ENCODE data around the gene CDH4. TPM values are rescaled to one million over a fixed set of nuclear protein-coding genes. Genes with fewer than 3 reads are reported as not detected.

The CDH4 gene
- total RNA-seq, 4 donors from 2014 or later, result 0.71 to 4.2 (median 2.9) TPM

DNA sequence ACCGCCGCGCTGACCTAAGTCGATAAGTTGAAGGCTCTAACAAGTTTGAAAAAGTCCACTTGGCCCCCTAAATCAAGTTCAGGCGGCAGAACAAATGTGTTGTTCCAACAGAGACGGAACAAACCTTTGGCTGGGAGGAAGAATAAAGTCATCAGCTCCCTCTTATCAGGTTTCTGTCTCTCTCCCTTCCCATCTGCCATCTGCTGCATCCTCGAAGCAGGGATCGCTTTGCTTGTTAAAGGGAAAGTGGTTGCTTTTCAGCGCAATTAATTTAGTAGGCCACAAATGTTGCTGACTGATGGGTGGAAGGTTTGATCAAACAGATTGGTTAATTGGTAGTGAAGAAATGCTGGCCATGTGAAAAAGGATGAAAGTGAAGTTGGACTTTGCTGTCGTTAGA, 64.3 kb downstream of the CDH4 start:
- 68 to 75% methylated on average over 10 of the region's 10 CpGs for WGBS, 2 donors
- H3K4me3 ChIP-seq (ENCODE audit: low read depth, poor library complexity, severe bottlenecking), result no peak overlapping the region
- TF ChIP-seq POLR2A (IDR thresholded peaks at IDR 0.05), result no peak
- TF ChIP-seq, protein P1, sequence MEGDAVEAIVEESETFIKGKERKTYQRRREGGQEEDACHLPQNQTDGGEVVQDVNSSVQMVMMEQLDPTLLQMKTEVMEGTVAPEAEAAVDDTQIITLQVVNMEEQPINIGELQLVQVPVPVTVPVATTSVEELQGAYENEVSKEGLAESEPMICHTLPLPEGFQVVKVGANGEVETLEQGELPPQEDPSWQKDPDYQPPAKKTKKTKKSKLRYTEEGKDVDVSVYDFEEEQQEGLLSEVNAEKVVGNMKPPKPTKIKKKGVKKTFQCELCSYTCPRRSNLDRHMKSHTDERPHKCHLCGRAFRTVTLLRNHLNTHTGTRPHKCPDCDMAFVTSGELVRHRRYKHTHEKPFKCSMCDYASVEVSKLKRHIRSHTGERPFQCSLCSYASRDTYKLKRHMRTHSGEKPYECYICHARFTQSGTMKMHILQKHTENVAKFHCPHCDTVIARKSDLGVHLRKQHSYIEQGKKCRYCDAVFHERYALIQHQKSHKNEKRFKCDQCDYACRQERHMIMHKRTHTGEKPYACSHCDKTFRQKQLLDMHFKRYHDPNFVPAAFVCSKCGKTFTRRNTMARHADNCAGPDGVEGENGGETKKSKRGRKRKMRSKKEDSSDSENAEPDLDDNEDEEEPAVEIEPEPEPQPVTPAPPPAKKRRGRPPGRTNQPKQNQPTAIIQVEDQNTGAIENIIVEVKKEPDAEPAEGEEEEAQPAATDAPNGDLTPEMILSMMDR (IDR thresholded peaks at IDR 0.05), result no peak
- intact Hi-C loops (cut with DNase I; ENCODE audit: low total_unique reads), result no loop called here
- DNase-seq (ENCODE audit: low spot score in 2 of 2), result no peak

DNA sequence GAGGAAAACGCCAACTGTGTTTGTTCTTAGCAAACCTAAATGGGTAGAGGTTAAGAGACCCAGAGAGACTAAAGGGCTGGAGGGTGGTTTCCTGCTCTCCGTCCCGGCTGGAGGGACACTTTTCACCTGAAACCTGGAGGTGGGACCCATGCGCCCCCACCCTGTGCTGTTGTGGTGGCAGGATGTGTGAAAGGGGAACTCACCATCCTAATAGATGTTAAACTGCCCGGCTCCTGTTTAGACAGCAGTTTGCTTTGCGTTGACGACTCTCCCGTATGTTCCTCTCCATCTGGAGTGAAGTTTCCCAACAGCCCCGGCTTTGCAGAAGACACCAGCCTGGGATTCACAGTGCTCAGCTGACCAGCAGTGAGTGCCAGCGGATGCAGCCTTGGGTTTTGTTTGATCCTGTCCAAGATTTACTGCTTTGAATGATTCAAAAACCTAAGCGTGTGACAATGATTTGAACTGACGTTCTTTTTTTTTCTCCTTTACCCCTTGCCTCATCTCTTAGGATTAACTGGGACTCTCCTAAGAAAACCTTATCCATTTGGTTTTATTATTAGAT, 66.0 kb downstream of the CDH4 start:
- no peak overlapping the region for H3K4me3 ChIP-seq (ENCODE audit: low read depth, poor library complexity, severe bottlenecking)
- no peak for DNase-seq (ENCODE audit: low spot score in 2 of 2)
- no peak for TF ChIP-seq POLR2A (IDR thresholded peaks at IDR 0.05)
- TF ChIP-seq, protein P1 (IDR thresholded peaks at IDR 0.05), result no peak
- WGBS, 2 donors, result 26 to 40% methylated on average over 12 of the region's 12 CpGs
- intact Hi-C loops (cut with DNase I; ENCODE audit: low total_unique reads), result no loop called here

DNA sequence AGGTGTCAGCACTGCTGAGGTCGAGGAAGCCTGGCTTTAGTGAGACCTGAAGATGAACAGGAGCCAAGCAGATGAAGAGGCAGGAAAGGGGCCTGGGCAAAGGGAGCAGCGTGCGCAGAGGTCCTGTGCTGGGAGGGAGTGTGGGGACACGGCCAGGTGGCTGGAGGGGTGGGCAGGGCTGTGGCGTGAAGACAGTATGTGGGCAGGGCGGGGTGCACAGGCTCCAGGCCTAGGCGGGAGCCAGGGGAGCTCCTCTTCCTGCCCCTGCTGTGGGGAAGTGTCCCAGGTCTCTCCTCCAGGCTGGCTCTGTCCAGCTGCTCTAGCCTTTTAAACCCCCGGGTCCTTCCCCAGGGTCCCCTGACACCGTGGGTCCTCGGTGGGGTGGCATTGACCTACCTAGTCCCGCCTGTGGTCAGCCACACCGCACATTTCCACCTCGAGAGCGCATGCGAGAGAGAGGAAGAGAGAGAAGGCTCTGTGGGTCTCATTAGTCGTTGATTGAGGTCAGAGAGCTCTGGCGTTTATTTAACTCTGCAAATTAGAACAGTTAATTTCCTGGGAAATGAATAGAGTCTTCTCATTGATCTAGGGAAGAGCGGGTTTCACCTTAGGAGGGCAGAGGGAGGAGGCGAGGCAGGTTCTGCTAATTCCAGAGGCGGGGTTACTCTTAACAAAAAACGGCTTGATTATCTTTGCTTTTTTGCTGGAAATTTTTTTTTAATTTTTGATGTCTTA, 68.8 kb downstream of the CDH4 start:
- TF ChIP-seq POLR2A (IDR thresholded peaks at IDR 0.05), result no peak
- TF ChIP-seq, protein P1 (IDR thresholded peaks at IDR 0.05), result no peak
- WGBS, 2 donors, result 63 to 64% methylated on average over 21 of the region's 21 CpGs
- H3K4me3 ChIP-seq (ENCODE audit: low read depth, poor library complexity, severe bottlenecking), result no peak overlapping the region
- intact Hi-C loops (cut with DNase I; ENCODE audit: low total_unique reads), result no loop called here
- DNase-seq (ENCODE audit: low spot score in 2 of 2), result no peak

DNA sequence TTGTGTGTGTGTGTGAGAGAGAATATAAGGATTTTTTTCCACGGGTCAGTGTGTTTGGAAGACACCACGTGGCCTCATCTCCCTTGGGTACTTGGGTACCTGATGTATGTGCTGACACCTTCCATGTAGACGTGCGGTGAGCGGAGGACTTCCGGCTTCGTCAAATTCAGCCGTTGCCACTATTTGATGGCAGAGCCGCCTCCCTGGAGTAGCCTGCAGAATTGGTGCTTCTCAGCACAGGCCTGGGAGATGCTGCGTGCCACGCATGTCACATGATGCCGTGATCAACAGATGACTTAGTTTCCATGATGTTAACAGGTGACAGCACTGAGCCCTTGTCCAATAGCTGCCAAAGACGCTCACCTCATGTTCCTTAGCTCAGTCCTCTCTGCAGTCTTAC, 69.4 kb downstream of the CDH4 start:
- 85 to 90% methylated on average over 13 of the region's 13 CpGs for WGBS, 2 donors
- no peak for TF ChIP-seq POLR2A (IDR thresholded peaks at IDR 0.05)
- TF ChIP-seq, protein P1 (IDR thresholded peaks at IDR 0.05), result no peak
- H3K4me3 ChIP-seq (ENCODE audit: low read depth, poor library complexity, severe bottlenecking), result no peak overlapping the region
- intact Hi-C loops (cut with DNase I; ENCODE audit: low total_unique reads), result no loop called here
- no peak for DNase-seq (ENCODE audit: low spot score in 2 of 2)

DNA sequence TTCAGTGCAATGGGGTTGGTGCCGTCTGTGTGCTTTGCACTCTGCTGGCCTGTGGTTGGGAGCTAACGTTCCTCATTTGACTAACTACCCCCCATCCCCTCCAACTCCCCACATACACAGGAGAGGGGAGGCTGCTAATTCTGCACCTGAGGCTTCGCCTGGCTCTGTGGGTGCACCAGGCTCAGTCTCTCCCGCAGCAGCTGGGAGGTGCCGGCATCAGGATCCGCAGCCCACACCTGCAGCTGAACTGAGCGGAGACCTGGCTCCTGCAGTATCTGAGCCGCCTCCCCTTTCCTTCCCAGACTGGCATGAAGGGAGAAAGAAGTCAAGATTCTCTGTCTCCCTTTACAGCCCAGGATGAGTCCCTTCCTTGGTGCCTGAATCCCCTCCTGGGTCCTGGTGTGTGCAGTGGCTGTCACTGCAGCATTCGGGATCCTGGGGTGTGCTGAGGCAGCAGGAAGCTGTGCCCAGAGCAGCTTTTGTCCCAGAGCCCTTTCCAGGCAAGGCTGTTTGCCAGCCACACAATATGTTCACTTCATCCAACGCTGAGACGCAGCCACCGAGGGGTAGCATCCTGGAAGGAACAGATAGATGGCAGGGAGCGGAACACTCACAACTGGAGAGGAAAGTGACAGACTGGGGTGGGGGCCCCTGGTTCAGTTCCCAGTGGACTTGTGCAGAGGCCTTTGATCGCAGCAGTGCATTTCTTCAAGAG, 70.2 kb downstream of the CDH4 start:
- WGBS, 2 donors, result 61 to 71% methylated on average over 12 to 14 of the region's 14 CpGs
- intact Hi-C loops (cut with DNase I; ENCODE audit: low total_unique reads), result no loop called here
- no peak for DNase-seq (ENCODE audit: low spot score in 2 of 2)
- H3K4me3 ChIP-seq (ENCODE audit: low read depth, poor library complexity, severe bottlenecking), result no peak overlapping the region
- TF ChIP-seq, protein P1 (IDR thresholded peaks at IDR 0.05), result no peak
- TF ChIP-seq POLR2A (IDR thresholded peaks at IDR 0.05), result no peak
